Breast epithelium (tissue), 4 donors: ENCODE results near the gene CXCL8. TPM values are rescaled to one million over a fixed set of nuclear protein-coding genes. Genes with fewer than 3 reads are reported as not detected.

Experiments used
- DNase-seq, 2 donors: peaks; one replicate each; pipeline ENCODE4 v3.0.0-alpha.2; 2019; ENCODE audit warnings: low spot score in 2 of 2
- H3K27ac ChIP-seq, 2 donors: fragments of 200-600 bp; sonication (generic) in 1 of 2; one replicate each; pipeline ENCODE4 v1.5.1; 2016 to 2019; ENCODE audit warnings: mild to moderate bottlenecking in 1 of 2
- H3K27me3 ChIP-seq, 2 donors: fragments of 200-600 bp; sonication (generic) in 1 of 2; one replicate each; pipeline versions ENCODE4 v1.5.1 to v1.6.0; 2017 to 2019; ENCODE audit warnings: control low read depth in 1 of 2, mild to moderate bottlenecking in 1 of 2
- H3K36me3 ChIP-seq: fragments of 200-600 bp; one replicate; pipeline ENCODE4 v1.5.1; 2019
- H3K4me1 ChIP-seq, 2 donors: fragments of 200-600 bp; sonication (generic); one replicate each; pipeline ENCODE4 v1.5.1; 2016 to 2019; ENCODE audit warnings: control low read depth in 1 of 2
- H3K4me3 ChIP-seq, 3 donors: fragments of 200-600 bp; sonication (generic); 1 replicate in 2 of 3; 2 replicates in 1 of 3; pipeline ENCODE4 v1.5.1; 2016 to 2019; ENCODE audit warnings: mild to moderate bottlenecking in 3 of 3, moderate library complexity in 2 of 3
- H3K9me3 ChIP-seq, 2 donors: fragments of 200-600 bp; sonication (generic) in 1 of 2; one replicate each; pipeline ENCODE4 v1.5.1; 2016 to 2019; ENCODE audit warnings: control low read depth in 1 of 2
- POLR2A ChIP-seq: fragments of 450-650 bp; IDR thresholded peaks from one replicate; pipeline ENCODE4 v1.6.1; 2016; ENCODE audit warnings: antibody characterized with exemption, mild to moderate bottlenecking, moderate library complexity
- POLR2AphosphoS5 ChIP-seq, 3 donors: sonication (generic); formaldehyde crosslinking; IDR thresholded peaks; one replicate each; pipeline ENCODE4 v1.6.1; 2017; ENCODE audit warnings: antibody characterized with exemption in 3 of 3
- intact Hi-C: fragments of 100-400 bp; cut with DNase I; formaldehyde crosslinking; loops from one replicate; pipeline ENCODE4 v1.15.1; 2023; ENCODE audit warnings: low total_unique reads
- total RNA-seq, 3 donors: library from RNA; depleted of rRNA; stranded (reverse); fragments of >200 nt; gene quantifications; one replicate each; pipeline ENCODE4 v1.1.0, GENCODE V29; 2016
- TF ChIP-seq, protein P1 (sequence below), 3 donors: fragments of 450-650 bp; IDR thresholded peaks; one replicate each; pipeline ENCODE4 v1.5.1; 2016 to 2017; ENCODE audit warnings: antibody characterized with exemption in 3 of 3, mild to moderate bottlenecking in 3 of 3, moderate library complexity in 3 of 3

Gene CXCL8
- total RNA-seq, 3 donors from 2014 or later, result 0.64 to 33.7 (median 2.6) TPM

- no peaks in the 10 kb centered on the region for H3K9me3 ChIP-seq
- H3K36me3 ChIP-seq, result no peaks in the 10 kb centered on the region
- H3K4me1 ChIP-seq, result no peaks in the 10 kb centered on the region
- no peak overlapping the region for H3K27ac ChIP-seq
- H3K27me3 ChIP-seq, result no peaks in the 10 kb centered on the region
- no peak for DNase-seq
- intact Hi-C loops, result no loop called here
- no peak overlapping the region for H3K4me3 ChIP-seq
- TF ChIP-seq, protein P1, sequence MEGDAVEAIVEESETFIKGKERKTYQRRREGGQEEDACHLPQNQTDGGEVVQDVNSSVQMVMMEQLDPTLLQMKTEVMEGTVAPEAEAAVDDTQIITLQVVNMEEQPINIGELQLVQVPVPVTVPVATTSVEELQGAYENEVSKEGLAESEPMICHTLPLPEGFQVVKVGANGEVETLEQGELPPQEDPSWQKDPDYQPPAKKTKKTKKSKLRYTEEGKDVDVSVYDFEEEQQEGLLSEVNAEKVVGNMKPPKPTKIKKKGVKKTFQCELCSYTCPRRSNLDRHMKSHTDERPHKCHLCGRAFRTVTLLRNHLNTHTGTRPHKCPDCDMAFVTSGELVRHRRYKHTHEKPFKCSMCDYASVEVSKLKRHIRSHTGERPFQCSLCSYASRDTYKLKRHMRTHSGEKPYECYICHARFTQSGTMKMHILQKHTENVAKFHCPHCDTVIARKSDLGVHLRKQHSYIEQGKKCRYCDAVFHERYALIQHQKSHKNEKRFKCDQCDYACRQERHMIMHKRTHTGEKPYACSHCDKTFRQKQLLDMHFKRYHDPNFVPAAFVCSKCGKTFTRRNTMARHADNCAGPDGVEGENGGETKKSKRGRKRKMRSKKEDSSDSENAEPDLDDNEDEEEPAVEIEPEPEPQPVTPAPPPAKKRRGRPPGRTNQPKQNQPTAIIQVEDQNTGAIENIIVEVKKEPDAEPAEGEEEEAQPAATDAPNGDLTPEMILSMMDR (IDR thresholded peaks at IDR 0.05), result no peak
- TF ChIP-seq POLR2AphosphoS5 (IDR thresholded peaks at IDR 0.05) (no peak), POLR2A (no peak)
Measured at GRCh38 chr4:73730292-73730691, 10.1 kb upstream of the CXCL8 start.

DNA sequence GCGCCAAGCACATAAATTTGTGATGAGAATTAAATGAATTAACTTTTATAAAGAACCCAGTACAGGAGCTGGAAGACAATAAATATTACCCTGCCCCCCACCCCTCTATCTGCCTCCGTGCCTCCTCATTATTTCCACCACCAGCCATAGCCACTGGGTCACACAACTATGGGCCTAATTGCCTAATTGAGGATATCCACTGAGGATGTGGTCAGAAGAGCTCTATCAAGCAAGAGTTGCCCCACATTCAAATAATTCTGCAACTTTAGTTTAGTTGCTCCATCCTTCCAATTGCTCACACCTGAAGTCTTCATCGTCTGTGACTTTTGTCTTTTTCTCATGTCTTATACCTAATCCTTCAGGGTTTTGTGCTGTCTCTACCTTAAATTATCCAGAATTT, 9.5 kb upstream of the CXCL8 start:
- no peak for DNase-seq
- no peak overlapping the region for H3K4me3 ChIP-seq
- no peaks in the 10 kb centered on the region for H3K36me3 ChIP-seq
- intact Hi-C loops, result no loop called here
- H3K4me1 ChIP-seq, result no peaks in the 10 kb centered on the region
- H3K27me3 ChIP-seq, result no peaks in the 10 kb centered on the region
- no peaks in the 10 kb centered on the region for H3K9me3 ChIP-seq
- TF ChIP-seq POLR2AphosphoS5 (IDR thresholded peaks at IDR 0.05) (no peak), POLR2A (no peak)
- TF ChIP-seq, protein P1 (IDR thresholded peaks at IDR 0.05), result no peak
- H3K27ac ChIP-seq, result no peak overlapping the region

- DNase-seq, result no peak
- no peaks in the 10 kb centered on the region for H3K4me1 ChIP-seq
Measured at GRCh38 chr4:73731968-73732610, 8.3 kb upstream of the CXCL8 start.

GRCh38 chr4:73732759-73733431, 7.5 kb upstream of the CXCL8 start:
- DNase-seq, result no peak
- H3K27ac ChIP-seq, result no peak overlapping the region
- TF ChIP-seq, protein P1 (IDR thresholded peaks at IDR 0.05), result no peak
- no peaks in the 10 kb centered on the region for H3K4me1 ChIP-seq
- H3K4me3 ChIP-seq, result no peak overlapping the region
- intact Hi-C loops, result no loop called here
- no peaks in the 10 kb centered on the region for H3K9me3 ChIP-seq
- H3K36me3 ChIP-seq, result no peaks in the 10 kb centered on the region
- no peaks in the 10 kb centered on the region for H3K27me3 ChIP-seq

More at GRCh38 chr4:73731968-73732610, 8.3 kb upstream of the CXCL8 start:
- H3K36me3 ChIP-seq, result no peaks in the 10 kb centered on the region
- no peak overlapping the region for H3K4me3 ChIP-seq
- no peak overlapping the region for H3K27ac ChIP-seq
- intact Hi-C loops, result no loop called here
- TF ChIP-seq, protein P1 (IDR thresholded peaks at IDR 0.05), result no peak
- TF ChIP-seq POLR2A (no peak), POLR2AphosphoS5 (IDR thresholded peaks at IDR 0.05) (no peak)
- no peaks in the 10 kb centered on the region for H3K27me3 ChIP-seq
- H3K9me3 ChIP-seq, result no peaks in the 10 kb centered on the region

DNA sequence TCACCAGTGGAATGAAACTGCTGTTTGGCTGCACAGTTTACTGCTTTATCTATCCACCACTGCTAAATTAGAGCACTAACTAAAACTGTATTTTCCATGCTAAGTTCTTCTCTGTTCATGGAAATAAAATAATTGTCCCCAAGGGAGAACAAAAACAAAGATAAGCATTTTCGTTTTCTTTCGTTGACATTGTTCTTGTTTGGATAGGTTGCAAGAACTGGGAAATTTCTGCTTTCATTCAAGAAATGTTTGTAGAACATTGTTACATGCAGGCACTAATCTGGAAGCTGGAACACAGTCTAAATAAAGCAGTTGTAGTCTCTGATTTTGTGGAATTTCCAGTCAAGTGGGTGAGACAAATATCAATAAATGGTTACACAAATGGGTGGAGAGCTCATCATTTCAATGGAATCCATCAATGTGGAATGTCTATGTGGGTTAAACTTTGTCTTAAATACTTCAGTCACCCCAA, 5.8 kb upstream of the CXCL8 start:
- Histone ChIP-seq H3K27me3 (no peaks in the 10 kb centered on the region), H3K4me3 (no peak overlapping the region), H3K36me3 (no peaks in the 10 kb centered on the region), H3K9me3 (no peaks in the 10 kb centered on the region), H3K27ac (peak overlapping the region in 1 of 2 donors; percentile 6), H3K4me1 (no peaks in the 10 kb centered on the region)
- TF ChIP-seq POLR2A (no peak), POLR2AphosphoS5 (IDR thresholded peaks at IDR 0.05) (no peak)
- TF ChIP-seq, protein P1 (IDR thresholded peaks at IDR 0.05), result no peak
- intact Hi-C loops, result no loop called here
- DNase-seq, result no peak
